ENCODE data around the gene DRC1.

GRCh38 chr2:26483516-26483915 lies 81.8 kb downstream of the DRC1 start:
- TF ChIP-seq, protein P1, sequence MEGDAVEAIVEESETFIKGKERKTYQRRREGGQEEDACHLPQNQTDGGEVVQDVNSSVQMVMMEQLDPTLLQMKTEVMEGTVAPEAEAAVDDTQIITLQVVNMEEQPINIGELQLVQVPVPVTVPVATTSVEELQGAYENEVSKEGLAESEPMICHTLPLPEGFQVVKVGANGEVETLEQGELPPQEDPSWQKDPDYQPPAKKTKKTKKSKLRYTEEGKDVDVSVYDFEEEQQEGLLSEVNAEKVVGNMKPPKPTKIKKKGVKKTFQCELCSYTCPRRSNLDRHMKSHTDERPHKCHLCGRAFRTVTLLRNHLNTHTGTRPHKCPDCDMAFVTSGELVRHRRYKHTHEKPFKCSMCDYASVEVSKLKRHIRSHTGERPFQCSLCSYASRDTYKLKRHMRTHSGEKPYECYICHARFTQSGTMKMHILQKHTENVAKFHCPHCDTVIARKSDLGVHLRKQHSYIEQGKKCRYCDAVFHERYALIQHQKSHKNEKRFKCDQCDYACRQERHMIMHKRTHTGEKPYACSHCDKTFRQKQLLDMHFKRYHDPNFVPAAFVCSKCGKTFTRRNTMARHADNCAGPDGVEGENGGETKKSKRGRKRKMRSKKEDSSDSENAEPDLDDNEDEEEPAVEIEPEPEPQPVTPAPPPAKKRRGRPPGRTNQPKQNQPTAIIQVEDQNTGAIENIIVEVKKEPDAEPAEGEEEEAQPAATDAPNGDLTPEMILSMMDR (conservative IDR thresholded peaks at IDR 0.05; ENCODE audit: low read depth, low read length) = no peak
- TF ChIP-seq EZH2 (IDR thresholded peaks at IDR 0.05; ENCODE audit: borderline replicate concordance, low read depth, low read length, poor library complexity, severe bottlenecking) = no peak

All from A673 (cell line).